ENCODE results near the gene PHACTR3.
"Not testable (repeated sequence)": the region's sequence is repeated elsewhere in the genome, so short reads cannot be mapped to it uniquely, and the experiment has no call there.

The PHACTR3 gene

DNA sequence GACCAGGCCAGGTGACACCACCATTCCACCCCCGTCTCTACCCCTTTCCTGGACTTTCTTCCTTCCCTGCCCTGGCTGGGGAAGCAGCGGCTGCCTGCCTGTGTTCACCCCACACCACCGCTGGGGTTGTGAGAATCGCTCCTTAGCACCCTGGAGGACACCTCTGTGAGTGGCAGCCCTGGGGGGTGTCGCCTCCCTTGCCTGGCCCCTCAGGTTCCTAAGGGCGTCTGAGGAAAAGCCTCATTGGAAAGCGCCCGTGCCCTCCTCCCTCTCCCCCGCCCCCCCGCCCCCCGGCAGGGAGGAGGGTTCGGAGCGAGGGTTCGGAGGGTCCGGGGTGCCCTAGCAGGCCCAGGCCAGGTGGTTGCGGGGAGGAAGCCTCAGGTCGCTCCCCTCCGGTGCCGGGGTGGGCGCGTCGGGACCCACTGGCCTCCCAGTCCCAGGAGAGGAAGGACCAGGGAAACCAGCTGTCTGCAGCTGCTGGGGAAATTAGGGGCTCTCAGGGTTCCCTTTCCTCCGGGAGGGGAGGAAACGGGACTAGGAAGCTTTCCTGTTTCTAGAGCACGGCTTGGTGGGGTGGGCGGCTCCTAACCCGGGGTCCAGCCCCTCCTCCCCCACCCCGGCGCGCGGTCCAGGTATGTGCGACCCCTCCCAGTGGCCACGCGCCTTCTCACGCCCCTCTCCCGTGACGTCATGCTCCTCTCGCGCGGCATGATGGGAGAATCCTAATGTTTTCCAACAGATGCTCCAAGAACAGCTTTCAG is at the start of gene PHACTR3:
Gene PHACTR3, plus strand, starts transcription at position 760 of the 761 bp plus-strand sequence. CDS start 475 bp downstream, outside the sequence.
- in situ Hi-C loops (cut with HindIII; ENCODE audit: low pct_ligation_motif_present, low pct_unique_long_range_greater_than_20kb, low sequenced_read_pairs): no loop called here
- DNase-seq: no peak

DNA sequence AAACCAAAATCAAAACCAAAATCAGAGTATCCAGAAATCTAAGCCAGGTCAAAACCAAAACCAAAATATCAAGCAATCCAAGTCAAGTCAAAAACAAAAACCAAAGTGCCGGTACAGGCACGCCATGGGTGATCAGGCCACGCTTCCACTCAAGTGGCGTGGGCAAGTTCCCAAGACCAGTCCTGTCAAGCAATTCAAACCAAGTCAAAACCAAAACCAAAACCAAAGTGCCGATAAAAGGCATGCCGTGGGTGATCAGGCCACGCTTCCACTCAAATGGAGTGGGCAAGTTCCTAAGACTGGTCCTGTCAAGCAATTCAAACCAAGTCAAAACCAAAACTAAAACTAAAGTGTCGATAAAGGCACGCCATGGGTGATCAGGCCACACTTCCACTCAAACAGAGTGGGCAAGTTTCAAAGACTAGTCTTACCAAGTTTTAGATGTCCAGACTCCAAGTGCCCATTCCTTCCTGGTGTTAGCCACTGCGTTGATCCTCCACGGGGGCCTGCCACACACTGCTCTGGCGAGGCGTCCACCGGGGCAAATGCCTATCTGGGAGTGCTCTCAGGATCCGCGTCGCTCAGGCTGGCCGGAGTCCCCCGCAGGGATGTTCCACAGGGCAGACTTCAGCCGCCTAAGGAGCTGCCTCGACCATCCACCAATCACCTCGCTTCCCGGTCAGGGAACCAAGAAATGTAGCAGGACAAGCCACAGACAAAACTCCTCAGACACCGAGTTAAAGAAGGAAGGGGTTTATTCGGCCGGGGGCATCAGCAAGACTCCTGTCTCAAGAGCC is 46.4 kb upstream of the PHACTR3 start:
- in situ Hi-C loops (cut with HindIII; ENCODE audit: low pct_ligation_motif_present, low pct_unique_long_range_greater_than_20kb, low sequenced_read_pairs); DNase-seq: not testable (repeated sequence)

- in situ Hi-C loops (cut with HindIII; ENCODE audit: low pct_ligation_motif_present, low pct_unique_long_range_greater_than_20kb, low sequenced_read_pairs): no loop called here
- DNase-seq: no peak
These were observed 45.1 kb upstream of the PHACTR3 start for GRCh38 chr20:59559024-59559817.

GRCh38 chr20:59559863-59560262 is 44.5 kb upstream of the PHACTR3 start:
- no peak for DNase-seq
- in situ Hi-C loops (cut with HindIII; ENCODE audit: low pct_ligation_motif_present, low pct_unique_long_range_greater_than_20kb, low sequenced_read_pairs): no loop called here

- in situ Hi-C loops (cut with HindIII; ENCODE audit: low pct_ligation_motif_present, low pct_unique_long_range_greater_than_20kb, low sequenced_read_pairs): no loop called here
- DNase-seq: peak; percentile 23
These were observed 43.6 kb upstream of the PHACTR3 start for GRCh38 chr20:59560588-59561227.

DNA sequence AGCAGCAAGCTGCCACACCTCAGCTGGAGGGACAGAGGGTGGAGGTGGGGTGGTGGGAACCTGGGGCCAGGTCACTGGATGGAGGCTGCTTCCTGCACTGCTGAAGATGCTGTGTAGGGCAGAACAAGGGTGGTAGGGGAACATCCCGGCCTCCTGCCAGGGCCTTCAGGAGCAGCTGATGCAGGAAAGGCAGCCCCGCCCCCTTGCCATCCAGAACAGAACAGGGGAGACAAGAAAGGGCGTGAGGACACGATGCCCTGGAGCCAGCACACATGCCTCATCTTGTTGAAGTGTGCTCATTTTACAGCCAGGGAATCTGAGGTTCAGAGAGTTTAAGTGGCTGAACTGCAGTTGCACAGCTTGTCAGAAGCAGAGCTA is 43.1 kb upstream of the PHACTR3 start:
- DNase-seq: no peak
- in situ Hi-C loops (cut with HindIII; ENCODE audit: low pct_ligation_motif_present, low pct_unique_long_range_greater_than_20kb, low sequenced_read_pairs): no loop called here

GRCh38 chr20:59561614-59562277 is 42.6 kb upstream of the PHACTR3 start:
- no peak for DNase-seq

GRCh38 chr20:59564171-59564570 is 40.2 kb upstream of the PHACTR3 start:
- in situ Hi-C loops (cut with HindIII; ENCODE audit: low pct_ligation_motif_present, low pct_unique_long_range_greater_than_20kb, low sequenced_read_pairs): no loop called here
- DNase-seq: no peak

More at GRCh38 chr20:59561614-59562277, 42.6 kb upstream of the PHACTR3 start:
- in situ Hi-C loops (cut with HindIII; ENCODE audit: low pct_ligation_motif_present, low pct_unique_long_range_greater_than_20kb, low sequenced_read_pairs): no loop called here

- in situ Hi-C loops (cut with HindIII; ENCODE audit: low pct_ligation_motif_present, low pct_unique_long_range_greater_than_20kb, low sequenced_read_pairs): no loop called here
- no peak for DNase-seq
These were observed 39.4 kb upstream of the PHACTR3 start for GRCh38 chr20:59564943-59565342.

DNA sequence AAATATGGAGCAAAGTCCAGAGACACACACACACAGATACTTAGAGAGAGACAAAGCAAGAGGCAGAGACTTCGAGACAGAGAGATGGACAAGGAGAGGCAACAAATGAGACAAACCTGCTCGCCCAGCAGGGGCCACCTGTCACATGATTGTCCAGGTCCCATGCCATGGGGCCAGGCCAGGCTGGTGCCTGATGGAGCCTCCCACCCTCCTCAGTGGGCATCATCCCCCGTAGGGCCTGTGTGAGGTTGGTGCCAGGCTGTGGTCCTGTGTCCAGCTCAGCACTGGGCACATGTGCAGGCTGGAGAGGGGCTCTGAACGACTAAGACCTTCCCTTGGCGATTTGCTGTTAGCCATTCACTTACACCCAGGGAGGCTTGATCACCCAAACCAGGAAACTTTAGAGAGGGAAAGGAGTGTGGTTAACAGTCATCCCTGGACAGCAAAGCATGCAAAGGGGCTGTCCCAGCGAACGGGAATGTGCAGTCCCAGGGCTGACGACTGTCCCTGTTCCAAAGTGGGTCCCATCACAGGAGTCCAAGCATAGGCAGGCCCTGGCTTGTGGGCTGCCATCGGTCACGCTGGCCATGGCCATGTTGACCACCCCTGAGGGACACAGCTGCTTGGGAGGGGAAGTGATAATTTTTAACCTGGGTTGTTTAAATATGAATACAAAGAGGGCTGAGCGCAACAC is 38.4 kb upstream of the PHACTR3 start:
- no peak for DNase-seq
- in situ Hi-C loops (cut with HindIII; ENCODE audit: low pct_ligation_motif_present, low pct_unique_long_range_greater_than_20kb, low sequenced_read_pairs): no loop called here

DNA sequence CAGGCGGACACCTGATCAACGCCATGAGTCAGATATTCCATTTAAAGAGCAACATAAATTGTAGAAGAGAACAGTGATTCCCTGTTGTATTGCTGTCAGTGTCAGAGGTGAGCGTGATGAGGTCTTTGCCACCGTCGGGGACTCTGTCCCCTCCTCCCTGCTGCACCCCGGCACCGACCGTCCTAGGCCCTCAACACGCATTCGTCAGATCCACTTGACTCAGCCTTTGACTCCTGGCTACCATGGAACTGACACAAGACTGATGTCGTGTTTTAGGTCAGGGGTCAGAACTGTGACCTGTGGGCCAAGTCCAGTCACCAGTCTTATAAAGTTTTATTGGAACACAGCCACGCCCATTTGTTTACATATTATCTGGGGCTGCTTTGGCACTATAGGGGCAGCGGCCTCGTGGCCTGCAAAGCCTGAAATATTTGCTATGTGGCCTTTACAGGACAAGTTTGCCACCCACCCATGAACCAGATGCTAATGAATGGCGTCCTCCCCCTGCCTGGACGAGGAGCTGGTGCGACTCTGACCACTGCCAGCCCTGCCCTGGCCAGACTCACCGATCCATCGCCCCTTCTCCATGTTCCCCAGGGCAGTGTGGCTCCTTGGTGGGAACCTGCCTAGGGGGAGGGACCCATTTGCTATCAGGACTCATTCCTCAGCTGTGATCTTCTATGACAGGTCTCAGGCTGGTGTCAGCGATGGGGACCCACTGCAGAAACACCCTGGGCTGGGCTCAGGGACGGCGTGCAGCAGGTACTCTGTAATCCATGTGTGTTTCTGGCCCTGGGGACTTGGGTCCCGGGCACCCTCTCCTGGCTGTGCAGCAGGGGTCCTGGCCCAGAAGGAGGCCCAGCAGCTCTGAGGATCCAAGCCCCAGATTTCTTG is 37.5 kb upstream of the PHACTR3 start:
- in situ Hi-C loops (cut with HindIII; ENCODE audit: low pct_ligation_motif_present, low pct_unique_long_range_greater_than_20kb, low sequenced_read_pairs): no loop called here
- DNase-seq: no peak

DNA sequence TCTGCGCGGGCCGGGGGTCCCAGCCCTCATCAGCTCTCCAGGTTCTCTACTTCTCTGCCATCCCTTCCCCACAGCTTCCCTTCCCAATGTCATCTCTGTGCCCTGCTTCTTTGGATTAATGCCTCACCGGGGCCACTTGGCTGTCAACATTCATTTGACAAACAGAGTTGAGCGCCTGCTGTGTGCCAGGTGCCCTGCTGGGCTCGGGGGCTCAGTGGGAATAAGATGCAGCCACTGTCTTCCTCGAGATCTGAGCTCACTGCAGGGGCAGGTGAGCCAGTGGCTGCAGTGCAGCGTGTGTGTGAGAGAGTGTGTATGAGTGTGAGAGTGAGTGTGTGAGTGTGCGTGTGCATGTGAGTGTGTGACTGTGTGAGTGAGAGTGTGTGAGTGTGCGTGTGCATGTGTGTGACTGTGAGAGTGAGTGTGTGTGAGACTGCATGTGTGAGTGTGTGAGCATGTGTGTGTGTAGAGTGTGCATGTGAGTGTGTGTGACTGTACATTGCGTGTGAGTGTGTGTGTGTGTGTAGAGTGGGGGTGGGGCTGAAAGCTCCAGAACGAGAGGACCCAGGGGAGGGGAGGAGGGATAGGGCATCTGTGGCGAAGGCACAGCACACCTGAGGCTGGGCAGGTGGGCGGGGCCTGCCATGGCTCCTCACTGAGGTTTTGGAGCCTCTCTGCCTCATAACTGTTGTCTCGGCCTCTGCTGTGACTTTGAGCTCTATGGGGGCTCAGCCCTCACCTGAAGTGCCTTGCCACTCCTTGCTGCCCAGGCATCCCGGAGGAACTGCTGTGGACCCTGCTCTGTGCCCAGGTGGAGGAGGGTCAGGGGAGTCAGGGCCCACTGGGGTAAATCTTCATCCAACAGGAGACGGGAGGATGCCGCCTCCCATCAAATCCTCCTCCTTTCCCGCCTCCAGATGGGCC is 36.5 kb upstream of the PHACTR3 start:
- in situ Hi-C loops (cut with HindIII; ENCODE audit: low pct_ligation_motif_present, low pct_unique_long_range_greater_than_20kb, low sequenced_read_pairs): no loop called here
- no peak for DNase-seq

- no peak for DNase-seq
- in situ Hi-C loops (cut with HindIII; ENCODE audit: low pct_ligation_motif_present, low pct_unique_long_range_greater_than_20kb, low sequenced_read_pairs): no loop called here
These were observed 35.8 kb upstream of the PHACTR3 start for GRCh38 chr20:59568509-59569024.

DNA sequence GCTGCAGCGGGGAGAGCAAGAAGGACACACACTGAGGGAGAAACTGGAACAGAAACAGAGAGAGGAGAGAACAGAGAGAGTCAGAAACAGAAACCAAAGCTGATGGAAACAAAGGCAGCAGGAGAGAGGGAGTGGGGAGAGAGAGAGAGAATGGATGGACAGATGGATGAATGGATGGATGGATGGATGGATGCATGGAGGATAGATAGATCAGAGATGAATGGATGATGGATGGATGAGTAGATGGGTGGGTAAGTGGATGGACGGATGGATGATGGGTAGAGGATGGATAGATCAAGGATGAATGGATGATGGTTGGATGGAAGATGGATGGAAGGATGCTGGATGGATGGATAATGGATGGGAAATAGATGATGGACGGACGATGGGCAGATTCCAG is 35.0 kb upstream of the PHACTR3 start:
- in situ Hi-C loops (cut with HindIII; ENCODE audit: low pct_ligation_motif_present, low pct_unique_long_range_greater_than_20kb, low sequenced_read_pairs): no loop called here
- no peak for DNase-seq

DNA sequence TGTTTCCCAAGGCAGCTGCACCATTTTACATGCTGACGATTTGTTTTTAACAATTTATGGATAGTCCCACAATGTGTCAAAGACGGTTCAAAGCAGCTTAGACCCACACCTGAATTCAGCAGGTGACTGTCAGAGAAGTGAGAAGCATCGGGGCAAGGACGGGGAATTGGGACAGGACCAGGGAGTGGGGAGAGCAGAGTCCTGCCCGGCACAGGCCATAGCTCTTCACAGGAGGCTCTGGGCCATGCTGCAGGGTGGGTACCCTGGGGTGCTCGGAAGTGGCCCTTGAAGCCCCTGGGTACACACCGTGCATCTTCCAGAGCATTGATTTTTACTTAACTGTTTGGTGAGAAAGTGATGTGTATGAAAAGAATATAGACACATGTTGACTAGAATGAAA is 33.2 kb upstream of the PHACTR3 start:
- no peak for DNase-seq
- in situ Hi-C loops (cut with HindIII; ENCODE audit: low pct_ligation_motif_present, low pct_unique_long_range_greater_than_20kb, low sequenced_read_pairs): no loop called here

Measured in ACHN (cell line).